GM21367 (cell line): Measurements from ENCODE around the gene SLC12A4.
A peak's percentile ranks its signal among the peaks of the same experiment; 100 is the strongest.
"Not testable (repeated sequence)": the region's sequence is repeated elsewhere in the genome, so short reads cannot be mapped to it uniquely, and the experiment has no call there.

Experiments
- ATAC-seq: cut with Tn5 transposase; IDR thresholded peaks from one replicate; pipeline ENCODE4 v1.9.1; 2021; ENCODE audit not compliant: unreplicated experiment

SLC12A4 gene

DNA sequence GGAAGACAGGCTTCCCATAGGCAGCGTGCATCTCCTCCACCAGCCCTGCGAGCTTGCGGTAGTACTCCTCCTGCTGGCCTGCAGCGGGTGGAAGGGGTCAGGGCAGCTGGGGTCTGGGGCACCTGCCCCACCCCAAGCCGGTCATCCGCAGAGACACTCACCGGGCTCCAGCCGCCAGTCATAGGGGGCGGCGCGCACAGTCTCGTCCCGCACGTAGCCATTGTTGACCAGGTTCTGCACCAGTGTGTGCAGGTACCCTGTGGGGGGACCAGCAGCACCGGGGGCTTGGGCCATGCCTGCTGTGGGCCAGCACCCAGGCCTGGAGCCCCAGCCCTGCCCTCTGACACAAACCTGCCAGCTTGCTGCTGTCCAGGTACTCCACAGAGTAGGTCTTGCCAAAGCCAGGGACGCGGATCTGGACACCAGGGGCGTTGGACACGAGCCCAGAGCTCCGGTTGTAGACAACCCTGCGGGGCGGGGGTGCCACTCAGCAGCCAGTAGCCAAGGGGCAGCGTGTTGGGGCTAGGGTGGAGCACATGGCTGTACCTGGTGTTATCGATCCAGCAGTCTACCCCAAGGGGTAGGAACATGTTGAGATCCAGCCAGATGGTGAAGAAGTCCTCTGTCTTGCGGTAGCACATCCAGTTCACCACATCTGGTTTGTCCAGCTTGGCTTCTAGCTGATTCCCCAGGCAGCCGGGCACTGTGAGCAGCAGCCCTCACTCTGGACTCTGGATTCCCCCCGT lies 25.8 kb downstream of the SLC12A4 start:
- no peak for ATAC-seq

DNA sequence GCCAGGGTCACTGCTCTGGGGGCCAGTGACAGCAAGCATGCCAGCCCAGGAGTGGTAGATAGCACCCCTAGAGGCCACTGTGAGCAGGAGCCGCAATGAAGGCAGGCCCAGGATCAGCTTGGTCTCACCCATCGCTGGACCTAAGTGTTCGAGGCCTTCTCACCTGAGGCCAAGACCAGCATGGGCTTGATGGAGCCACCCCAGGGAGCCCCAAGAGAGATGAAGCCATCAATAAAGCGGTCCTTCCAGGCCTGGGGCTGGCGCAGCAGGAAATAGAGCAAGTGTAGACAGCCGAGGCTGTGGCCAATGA lies 26.3 kb downstream of the SLC12A4 start:
- no peak for ATAC-seq

- ATAC-seq: no peak
Observed at GRCh38 chr16:67941469-67942199, 26.8 kb downstream of the SLC12A4 start.

DNA sequence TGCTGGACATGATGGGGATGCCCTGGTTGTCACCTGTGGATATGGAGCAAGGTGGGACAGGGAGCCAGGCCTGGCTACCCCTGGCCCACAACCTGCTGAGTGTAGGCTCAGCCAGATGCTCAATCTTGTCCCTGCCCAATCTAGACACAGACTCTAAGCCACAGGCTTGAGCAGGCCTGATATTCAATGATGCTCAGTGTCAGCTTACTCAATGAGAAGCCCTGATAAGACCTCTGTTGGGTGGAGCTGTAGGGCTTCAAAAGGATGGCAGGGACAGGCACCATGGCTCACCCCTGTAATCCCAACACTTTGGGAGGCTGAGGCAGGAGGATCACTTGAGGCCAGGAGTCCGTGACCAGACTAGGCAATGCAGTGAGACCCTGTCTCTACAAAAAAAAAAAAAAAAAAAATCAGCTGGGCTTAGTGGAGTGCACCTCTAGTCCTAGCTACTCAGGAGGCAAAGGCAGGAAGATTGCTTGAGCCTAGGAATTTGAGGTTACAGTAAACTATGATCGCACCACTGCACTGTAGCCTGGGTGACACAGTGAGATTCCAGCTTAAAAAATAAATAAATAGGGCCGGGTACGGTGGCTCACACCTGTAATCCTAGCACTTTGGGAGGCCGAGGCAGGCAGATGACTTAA lies 27.9 kb downstream of the SLC12A4 start:
- ATAC-seq: no peak

DNA sequence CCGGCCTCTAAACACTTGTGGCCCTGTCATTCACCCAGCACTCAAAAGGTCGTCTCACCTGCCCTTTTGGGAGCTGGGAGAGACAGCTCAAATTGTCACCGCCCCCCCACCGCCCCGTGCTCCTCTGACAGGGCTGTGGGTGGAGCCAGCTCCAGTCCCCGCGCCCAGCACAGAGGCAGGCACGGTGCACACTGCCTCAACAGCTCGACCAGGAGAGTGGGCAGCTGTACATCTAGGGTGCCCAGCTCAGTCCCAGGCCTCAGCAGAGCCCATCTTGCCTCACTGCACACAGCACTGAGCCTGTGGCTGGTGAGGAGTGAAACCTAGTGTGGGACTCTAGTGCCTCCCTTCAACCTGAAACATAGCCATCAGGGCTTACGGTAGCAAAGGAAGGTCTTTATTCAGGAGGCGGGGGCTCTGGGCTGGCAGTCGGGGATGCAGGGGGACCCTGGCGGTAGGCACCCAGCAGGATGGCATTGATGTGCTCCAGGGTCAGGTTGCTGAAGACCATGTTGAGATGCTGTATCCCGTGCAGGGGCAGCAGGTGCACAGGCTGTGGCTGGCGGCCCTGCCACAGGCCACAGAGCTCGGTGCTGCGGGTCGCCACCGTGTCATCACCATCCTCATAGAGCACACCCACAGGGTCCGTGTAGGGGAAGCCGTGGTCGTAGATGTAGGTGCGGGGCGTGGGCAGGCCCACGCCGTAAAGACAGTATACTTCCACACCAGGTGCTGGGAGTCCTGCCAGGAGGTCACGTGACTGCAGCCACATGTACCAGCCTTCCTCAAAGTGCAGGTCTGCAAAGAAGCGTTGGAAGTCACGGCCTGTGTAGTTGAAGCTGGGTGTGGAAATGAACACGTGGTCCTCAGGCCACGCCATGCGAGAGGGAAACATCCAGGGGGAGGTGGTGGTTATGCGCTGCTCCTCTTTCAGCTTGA lies 28.7 kb downstream of the SLC12A4 start:
- no peak for ATAC-seq

- ATAC-seq: not testable (repeated sequence)
Observed at GRCh38 chr16:67937713-67938112, 30.7 kb downstream of the SLC12A4 start.

GRCh38 chr16:67936880-67937605 lies 31.4 kb downstream of the SLC12A4 start:
- ATAC-seq: peak; percentile 37

DNA sequence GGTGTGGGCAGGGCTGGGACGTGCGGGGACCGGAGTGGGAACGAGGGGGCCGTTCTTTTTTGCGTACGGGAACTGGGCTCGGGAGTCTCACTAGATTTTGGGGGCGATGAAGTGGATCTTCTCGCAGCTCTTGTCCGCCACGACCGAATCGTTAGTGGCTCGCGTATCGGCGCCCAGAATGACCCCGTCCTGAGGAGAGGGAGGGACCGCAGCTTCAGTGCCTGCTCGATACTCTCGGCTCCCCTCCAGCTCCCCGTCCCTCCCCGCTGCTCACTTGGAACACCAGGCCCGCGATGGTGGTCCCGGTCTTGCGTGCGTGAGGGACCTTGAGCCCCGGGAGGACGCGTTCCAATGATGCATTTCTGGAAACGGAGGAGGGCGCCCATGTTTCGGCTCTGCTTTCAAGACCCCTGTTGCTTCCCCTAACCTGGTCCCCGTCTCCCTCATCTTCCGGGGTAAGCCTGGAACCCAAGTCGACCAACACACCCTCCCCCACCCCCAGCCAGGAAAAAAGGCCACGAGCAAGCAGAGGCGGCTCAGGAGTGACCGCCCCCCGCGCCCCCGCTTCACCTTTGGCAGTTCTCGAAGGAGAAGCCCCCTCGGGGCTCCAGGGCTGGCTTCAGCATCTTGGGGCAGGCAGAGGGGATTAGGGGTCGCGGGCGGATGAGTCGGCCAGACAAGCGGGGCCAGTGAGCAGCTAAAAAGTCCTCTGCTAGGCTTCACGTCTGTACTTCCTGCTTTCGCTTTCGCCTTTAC lies 32.1 kb downstream of the SLC12A4 start, which contains the start of gene PSMB10:
Gene PSMB10, minus strand, starts transcription at position 727 of the 756 bp plus-strand sequence. Its CDS starts 101 bp downstream, at position 626.
- ATAC-seq: peak; percentile 4

- peak; percentile 81 for ATAC-seq
Observed at GRCh38 chr16:67935402-67936123, 32.9 kb downstream of the SLC12A4 start.

GRCh38 chr16:67935101-67935401 lies 33.4 kb downstream of the SLC12A4 start:
- ATAC-seq: no peak

GRCh38 chr16:67934306-67935100 lies 33.9 kb downstream of the SLC12A4 start:
- ATAC-seq: no peak

GRCh38 chr16:67933805-67934204 lies 34.6 kb downstream of the SLC12A4 start:
- no peak for ATAC-seq

DNA sequence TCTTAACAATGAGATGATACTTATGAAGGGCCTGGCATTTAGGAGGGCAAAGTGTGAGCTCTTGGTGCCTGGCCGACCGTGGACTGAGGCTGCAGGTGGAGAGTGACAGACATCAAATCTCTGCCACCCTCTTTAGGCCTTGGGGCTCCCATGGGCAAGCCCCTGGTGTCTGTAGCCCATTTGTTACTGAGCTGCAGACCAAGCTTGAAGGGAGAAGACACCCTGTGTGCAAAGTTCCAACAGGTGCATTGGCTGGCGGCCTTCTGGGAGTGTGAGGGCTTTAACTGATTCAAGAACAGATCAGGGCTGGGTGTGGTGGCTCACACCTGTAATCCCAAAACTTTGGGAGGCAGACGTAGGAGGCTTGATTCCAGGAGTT lies 36.0 kb downstream of the SLC12A4 start:
- ATAC-seq: no peak

DNA sequence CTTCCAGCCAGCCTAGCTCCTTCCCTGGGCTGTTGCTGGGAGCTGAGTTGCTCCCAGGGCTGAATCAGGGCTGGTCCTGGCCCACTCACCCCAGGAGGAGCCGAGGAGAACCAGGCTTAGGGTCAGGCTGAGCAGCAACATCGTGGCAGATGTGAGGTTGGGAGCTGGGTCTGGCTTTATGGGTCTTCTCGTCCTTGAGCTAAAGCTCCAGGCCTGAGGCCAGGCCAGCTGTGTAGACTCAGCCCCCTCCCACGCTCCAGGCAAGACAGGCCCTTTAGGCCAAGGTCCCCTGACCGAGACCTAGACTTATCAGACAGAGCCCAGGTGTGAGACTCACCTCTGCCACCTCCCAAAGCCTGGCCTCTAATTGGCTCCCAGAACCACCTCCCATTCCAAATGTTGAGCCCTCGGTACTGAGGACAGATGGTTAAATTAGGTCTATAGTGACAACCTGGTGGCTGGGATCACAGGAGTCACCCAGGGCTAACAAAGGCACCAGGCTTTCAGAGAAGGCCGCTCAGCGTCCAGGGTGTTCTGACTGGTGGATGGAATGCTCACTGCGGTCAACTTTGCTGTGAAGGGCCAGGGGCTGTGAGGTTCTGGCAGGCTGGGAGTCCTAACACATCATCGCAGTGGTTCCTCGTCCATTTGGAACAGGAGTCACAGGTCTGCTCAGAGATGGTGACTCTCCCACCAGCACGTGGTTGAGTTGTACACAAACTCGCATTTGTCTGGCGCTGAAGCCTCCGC lies 36.5 kb downstream of the SLC12A4 start, which contains the start of gene CTRL:
Gene CTRL, minus strand, starts transcription at position 151 of the 750 bp plus-strand sequence. Its CDS starts 10 bp downstream, at position 141.
- ATAC-seq: no peak

DNA sequence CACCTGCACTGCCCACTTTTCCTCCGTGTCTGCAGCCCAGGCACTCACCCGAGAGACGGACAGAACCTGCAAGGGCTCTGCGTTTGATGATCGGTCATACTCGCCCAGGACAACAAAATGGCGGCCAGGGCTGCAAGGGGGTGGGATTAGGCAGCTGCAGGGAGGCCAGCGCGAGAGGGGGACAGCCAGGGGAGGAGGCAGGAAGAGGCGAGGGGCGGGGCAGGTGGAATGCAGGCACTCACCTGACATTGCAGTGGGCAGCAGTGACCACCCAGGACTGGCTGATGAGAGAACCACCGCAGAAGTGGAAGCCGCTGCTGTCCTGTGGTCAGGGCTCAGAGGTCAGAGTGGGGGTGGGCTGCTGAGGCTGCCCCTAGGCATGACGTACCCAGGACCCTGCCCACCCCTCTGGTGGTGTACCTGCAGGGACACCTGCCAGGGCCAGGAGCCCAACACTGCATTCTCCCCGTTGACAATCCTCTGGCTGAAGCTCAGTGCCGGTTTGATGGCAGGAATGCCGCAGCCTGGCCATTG lies 37.7 kb downstream of the SLC12A4 start:
- no peak for ATAC-seq

DNA sequence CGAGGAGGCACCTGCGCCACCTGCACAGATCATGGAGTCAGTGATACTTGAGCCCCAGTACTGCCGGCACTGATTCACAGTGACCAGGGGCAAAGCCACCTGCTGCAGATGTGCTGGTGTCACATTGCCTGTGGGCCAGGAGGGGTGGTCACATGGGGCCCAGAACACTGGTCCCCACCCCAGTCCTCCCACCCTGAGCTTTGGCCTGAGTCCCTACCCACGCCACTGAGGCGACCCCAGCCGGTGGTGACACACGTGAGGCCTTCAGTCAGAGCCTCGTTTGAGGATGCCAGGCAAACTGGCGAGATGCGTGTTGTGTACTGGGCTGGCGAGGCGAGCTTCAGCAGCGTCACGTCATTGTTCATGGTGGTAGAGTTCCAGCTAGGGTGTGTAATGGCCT lies 38.2 kb downstream of the SLC12A4 start:
- no peak for ATAC-seq
